Uterus (tissue), 2 donors: Measurements from ENCODE around the gene KANSL1.

Experiments
- CTCF ChIP-seq, 4 experiments: fragments of 200-600 bp in 2 of 4; fragments of 450-650 bp in 2 of 4; sonication (generic) in 2 of 4; IDR thresholded peaks; one replicate each; pipeline ENCODE4 v1.5.1; 2016 to 2019; ENCODE audit warnings: antibody characterized with exemption in 4 of 4, mild to moderate bottlenecking in 2 of 4, moderate library complexity in 1 of 4
- POLR2A ChIP-seq, 2 donors: fragments of 450-650 bp; IDR thresholded peaks; one replicate each; pipeline ENCODE4 v1.6.1; 2016; ENCODE audit warnings: antibody characterized with exemption in 2 of 2, mild to moderate bottlenecking in 1 of 2, moderate library complexity in 1 of 2

GRCh38 chr17:46190763-46191162, 2.5 kb downstream of the KANSL1 start:
- TF ChIP-seq CTCF (IDR thresholded peaks at IDR 0.05): no peak
- TF ChIP-seq POLR2A (IDR thresholded peaks at IDR 0.05): no peak
